ENCODE measurements around the gene NPIPA1.
A peak's percentile ranks its signal among the peaks of the same experiment; 100 is the strongest.
"Not testable (repeated sequence)": the region's sequence is repeated elsewhere in the genome, so short reads cannot be mapped to it uniquely, and the experiment has no call there.

NPIPA1 gene

DNA sequence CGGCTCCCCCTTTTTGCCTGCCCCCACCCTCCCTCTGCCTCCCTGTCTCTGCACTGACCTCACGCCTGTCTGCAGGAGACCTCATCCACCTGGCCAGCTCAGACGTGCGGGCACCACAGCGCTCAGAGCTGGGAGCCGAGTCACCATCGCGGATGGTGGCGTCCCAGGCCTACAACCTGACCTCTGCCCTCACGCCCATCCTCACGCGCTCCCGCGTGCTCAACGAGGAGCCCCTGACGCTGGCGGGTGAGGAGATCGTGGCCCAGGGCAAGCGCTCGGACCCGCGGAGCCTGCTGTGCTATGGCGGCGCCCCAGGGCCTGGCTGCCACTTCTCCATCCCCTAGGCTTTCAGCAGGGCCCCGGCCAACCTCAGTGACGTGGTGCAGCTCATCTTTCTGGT, 8.1 kb upstream of the NPIPA1 start:
- DNase-seq (ENCODE audit: low read depth in 1 of 2, low spot score in 1 of 2), result not testable (repeated sequence)

GRCh38 chr16:14930246-14930645, 7.0 kb upstream of the NPIPA1 start:
- DNase-seq (ENCODE audit: low read depth in 1 of 2, low spot score in 1 of 2), result not testable (repeated sequence)

DNA sequence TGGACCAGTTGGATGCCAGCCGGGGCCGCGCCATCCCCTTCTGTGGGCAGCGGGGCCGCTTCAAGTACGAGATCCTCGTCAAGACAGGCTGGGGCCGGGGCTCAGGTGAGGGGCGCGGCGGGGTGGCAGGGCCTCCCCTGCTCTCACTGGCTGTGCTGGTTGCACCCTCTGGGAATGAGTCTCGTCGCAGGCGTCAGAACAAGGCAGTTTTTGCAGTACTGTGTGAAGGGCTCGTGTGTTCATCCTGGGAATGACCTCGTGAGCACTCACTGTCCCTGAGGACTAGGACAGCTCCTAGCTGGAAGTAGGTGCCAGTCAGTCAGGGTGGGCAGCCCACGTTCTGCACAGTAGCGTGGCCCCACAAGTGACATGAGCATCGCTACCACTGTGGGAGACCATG, 6.3 kb upstream of the NPIPA1 start:
- not testable (repeated sequence) for DNase-seq (ENCODE audit: low read depth in 1 of 2, low spot score in 1 of 2)

- DNase-seq (ENCODE audit: low read depth in 1 of 2, low spot score in 1 of 2), result not testable (repeated sequence)
These were observed 4.5 kb upstream of the NPIPA1 start for GRCh38 chr16:14932581-14933375.

DNA sequence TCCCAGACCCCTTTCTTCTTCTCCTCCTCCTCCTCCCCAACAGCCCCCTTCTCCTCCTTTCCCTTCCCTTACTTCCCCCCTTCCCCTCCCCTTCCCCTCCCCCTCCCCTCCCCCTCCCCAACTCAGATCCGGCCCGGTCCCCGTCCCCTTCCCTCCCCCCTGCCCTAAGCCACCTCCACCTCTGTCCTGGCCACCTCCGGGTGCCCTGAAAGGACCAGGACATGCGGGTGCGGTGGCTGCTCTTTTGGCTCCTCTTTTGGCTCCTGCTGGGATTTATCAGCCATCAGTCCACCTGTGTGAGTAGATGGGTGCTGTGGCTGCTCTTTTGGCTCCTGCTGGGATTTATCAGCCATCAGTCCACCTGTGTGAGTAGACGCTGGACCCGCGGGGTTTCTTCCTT, 751 bp downstream of the NPIPA1 start:
- not testable (repeated sequence) for DNase-seq (ENCODE audit: low read depth in 1 of 2, low spot score in 1 of 2)

GRCh38 chr16:14942686-14943085, 5.4 kb downstream of the NPIPA1 start:
- DNase-seq (ENCODE audit: low read depth in 1 of 2, low spot score in 1 of 2), result not testable (repeated sequence)

DNA sequence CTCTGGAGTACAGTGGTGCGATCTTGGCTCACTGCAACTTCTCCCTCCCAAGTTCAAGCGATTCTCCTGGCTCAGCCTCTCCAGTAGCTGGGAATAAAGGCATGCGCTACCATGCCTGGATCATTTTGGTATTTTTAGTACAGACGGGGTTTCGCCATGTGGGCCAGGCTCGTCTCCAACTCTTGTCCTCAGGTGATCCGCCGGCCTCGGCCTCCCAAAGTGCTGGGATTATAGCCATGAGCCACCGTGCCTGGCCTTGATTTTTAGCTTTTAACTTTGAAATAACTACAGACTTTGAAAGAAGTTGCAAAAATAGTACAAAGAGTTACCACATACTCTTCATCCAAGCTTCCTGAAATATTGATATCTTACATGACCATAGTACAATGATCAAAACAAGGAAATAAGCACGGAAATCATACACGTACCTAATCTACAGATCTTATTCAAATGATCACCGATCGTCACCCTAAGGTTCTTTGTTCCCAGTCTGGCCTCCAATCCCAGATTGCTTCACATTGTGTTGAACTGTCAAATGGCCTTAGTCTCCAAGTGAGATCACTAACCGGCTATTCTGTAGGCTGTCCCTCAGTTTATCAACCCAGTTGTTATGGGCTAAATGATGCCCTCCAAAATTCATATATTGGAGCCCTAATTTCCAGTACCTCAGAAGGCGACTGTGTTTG, 18.4 kb downstream of the NPIPA1 start:
- DNase-seq (ENCODE audit: low read depth in 1 of 2, low spot score in 1 of 2), result no peak

DNA sequence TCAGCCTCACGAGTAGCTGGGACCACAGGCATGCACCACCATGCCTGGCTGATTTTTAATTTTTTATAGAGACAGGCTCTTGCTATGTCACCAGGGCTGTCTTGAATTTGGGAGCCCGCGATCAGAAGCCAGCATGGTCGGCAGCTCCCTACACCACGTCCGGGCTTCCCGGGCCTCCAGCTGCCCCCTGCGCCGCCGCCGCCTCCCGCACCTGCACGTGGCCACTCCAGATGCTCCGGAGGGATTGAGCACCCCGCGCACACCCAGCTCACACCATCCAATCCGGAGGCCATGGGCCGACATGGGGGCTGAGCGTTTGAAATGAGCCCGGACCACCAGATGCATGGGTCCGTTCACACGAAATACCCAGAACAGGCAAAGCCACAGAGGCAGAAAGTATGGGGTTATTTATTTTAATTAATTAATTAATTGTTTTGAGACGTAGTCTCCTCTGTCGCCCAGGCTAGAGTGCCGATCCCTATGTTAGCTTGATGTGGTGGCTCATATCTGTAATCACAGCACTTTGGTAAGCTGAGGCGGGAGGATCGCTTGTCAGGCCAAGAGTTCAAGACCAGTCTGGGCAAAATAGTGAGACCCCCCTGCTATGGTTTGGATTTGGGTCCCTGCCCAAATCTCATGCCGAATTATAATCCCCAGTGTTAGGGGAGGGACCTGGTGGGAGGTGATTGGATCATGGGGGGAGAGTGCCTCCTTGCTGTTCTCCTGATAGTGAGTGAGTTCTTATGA, 20.5 kb downstream of the NPIPA1 start:
- no peak for DNase-seq (ENCODE audit: low read depth in 1 of 2, low spot score in 1 of 2)

DNA sequence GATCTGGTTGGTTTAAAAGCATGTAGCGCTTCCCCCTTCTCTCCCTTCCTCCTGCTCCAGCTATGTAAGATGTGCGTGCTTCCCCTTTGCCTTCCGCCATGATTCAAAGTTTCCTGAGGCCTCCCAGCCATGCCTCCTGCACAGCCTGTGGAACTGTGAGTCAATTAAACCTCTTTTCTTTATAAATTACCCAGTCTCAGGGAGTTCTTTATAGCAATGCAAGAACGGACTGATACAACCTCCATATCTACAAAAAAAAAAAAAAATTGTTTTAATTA, 21.0 kb downstream of the NPIPA1 start:
- no peak for DNase-seq (ENCODE audit: low read depth in 1 of 2, low spot score in 1 of 2)

DNA sequence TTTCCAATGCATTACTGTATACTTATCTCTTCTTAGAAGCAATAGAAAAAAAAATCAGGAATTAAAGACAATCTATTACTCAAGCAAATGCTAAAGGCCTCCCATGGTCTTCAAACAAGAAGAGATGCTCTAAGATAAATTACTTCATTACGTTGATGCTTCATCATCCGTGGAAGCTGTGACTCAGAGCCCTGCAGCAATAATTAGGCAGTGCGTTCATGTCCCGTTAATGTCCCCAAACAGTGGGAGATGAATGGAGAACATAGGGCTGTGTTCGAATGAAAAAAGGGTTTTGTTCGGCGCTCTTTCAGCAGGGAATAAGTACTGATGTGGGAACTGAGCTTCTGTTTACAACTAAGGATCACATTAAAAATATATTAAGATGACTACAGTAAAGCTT, 21.7 kb downstream of the NPIPA1 start:
- DNase-seq (ENCODE audit: low read depth in 1 of 2, low spot score in 1 of 2), result no peak

- DNase-seq (ENCODE audit: low read depth in 1 of 2, low spot score in 1 of 2), result no peak
These were observed 24.4 kb downstream of the NPIPA1 start for GRCh38 chr16:14961405-14962186.

DNA sequence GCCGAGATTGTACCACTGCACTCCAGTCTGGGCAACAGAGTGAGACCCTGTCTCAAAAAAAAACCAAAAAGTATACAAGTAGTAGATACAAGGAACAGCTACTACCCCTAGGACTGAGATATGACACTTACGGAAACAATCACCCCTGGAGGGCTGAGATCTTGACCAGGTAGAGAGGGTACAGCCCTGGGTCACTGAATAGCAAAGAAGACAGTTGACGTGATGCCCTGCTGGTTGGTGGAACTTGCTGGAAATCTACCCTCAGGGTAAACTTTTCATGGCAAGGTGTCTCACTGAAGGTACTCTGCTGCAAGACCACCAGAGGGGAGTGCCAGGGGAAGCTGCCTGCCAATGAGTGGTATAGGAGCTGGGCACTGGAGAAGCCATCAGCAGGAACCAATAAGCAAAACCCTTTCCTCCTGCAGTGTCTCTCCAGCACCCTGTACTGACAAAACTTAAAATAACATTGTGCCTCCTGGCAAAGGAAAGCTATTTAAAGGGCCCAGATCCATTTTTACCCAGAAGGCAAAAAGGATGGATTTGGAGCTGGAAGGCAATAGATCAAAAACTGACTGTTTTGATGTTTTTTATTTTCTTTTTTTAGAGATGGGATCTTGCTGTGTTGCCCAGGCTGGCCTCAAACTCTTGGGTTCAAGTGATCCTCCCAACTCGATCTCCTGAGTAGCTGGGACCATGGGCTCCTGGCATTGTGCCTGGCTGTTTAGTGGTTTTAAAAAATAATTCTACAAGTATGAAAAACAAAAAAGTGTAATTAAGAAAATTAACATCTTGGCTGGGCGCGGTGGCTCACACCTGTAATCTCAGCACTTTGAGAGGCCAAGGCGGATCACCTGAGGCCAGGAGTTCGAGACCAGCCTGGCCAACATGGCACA, 26.3 kb downstream of the NPIPA1 start:
- DNase-seq (ENCODE audit: low read depth in 1 of 2, low spot score in 1 of 2), result no peak

GRCh38 chr16:14965328-14965727, 28.1 kb downstream of the NPIPA1 start:
- DNase-seq (ENCODE audit: low read depth in 1 of 2, low spot score in 1 of 2), result no peak

DNA sequence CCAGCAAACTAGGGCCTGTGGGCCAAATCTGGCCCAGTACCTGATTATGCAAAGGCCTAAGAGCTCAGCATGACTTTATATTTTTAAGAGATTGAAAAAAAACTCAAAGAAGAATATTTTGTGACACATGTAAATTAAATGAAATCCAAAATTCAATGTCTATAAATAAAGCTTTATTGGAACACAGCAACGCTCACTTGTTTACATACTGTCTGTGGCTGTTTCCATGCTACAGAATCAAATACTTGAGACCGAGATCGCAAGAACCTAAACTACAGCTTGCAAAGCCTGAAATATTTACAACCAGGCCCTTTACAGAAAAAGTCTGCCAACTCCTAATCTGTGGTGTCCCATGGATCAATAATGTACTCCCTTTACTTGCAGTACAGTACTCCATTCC, 32.6 kb downstream of the NPIPA1 start:
- DNase-seq (ENCODE audit: low read depth in 1 of 2, low spot score in 1 of 2), result not testable (repeated sequence)

GRCh38 chr16:14971621-14972228, 34.5 kb downstream of the NPIPA1 start:
- not testable (repeated sequence) for DNase-seq (ENCODE audit: low read depth in 1 of 2, low spot score in 1 of 2)

DNA sequence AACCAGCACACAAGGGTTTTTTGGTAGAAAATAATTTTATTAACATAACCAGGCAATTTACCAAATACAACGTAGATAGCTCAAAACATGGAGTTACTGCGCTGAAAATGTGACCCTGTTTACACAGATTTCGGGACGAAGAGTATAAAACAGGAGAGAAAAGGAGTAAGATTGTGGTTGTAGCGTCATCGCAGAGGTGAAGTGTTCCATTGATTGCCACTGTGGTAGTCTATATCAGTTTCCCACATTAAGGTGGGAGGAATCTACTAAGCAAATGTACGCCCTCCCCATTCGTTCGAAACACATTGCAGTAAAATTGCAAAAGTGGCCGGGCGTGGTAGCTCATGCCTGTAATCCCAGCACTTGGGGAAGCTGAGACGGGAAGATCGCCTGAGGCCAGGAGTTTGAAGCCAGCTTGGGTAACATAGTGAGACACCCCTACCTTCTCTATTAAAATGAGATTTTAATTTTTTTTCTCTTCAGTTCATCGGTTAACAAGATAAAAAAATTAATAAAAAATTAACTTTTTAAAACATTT, 36.6 kb downstream of the NPIPA1 start:
- not testable (repeated sequence) for DNase-seq (ENCODE audit: low read depth in 1 of 2, low spot score in 1 of 2)

DNA sequence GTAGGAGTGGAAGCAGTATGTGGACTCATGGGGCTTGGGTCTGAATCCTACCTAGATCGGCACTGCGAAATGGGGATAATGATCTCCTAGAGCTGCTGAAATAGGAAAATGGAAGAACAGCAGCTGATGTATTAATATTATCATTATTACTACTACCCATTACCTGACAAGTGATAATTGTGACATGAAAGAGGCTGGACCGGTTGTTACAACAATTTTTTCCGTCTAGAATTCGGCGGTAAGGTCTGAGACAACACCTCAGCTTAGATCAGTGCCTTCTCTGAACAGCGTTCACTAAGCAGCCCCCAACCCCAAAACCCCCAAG, 37.0 kb downstream of the NPIPA1 start:
- DNase-seq (ENCODE audit: low read depth in 1 of 2, low spot score in 1 of 2), result not testable (repeated sequence)

DNA sequence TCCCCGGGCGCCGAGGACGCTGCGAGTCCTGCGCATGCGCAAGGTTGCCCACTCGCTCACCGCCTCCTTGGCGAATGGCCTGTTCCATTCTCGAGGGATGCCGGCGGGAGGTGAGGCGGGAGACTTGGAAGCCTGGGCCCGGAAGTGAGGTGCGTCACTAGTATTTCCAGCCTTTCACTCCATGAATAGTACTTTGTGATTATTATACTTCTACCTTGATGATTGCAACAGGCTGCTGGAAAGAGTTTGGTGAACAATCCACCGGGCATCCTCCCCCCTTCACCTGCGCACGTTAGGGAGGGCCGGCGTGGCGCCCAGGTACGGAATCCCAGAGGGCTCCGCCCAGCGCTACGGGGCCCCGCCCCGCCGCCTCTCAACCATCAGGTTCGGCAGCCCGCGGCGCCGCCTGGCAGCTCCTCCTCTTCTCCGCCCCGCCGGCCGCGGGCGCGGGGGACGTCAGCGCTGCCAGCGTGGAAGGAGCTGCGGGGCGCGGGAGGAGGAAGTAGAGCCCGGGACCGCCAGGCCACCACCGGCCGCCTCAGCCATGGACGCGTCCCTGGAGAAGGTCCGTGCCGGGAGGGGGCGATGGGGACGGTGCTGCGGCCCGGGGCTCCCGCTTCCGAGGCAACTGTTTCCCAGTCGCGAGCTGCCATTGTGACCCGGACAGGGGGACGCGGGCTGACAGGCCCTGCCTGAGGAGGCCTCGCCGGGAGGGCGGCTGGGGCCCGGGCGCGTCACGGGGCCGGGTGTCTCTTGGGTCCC, 37.6 kb downstream of the NPIPA1 start, which contains the start of gene PDXDC1:
Gene PDXDC1 (plus strand): TSS at position 371 of the 762 bp plus-strand sequence. CDS start 174 bp downstream, at position 545.
- peak; percentile 98 to 99 for DNase-seq (ENCODE audit: low read depth in 1 of 2, low spot score in 1 of 2)

Data from stimulated activated CD4-positive, alpha-beta T cell treated with anti-CD3 and anti-CD28 coated beads, Interleukin-15, amount 100 ng/mL, for 1 hour (primary cell).